Measurements from ENCODE around the gene ASRGL1. TPM values are rescaled to one million over a fixed set of nuclear protein-coding genes. Genes with fewer than 3 reads are reported as not detected.

The ASRGL1 gene
- 1 to 10 TPM; 1.3 to 9.1 (median 2.6) TPM for total RNA-seq
- 1 to 10 TPM; 3.1 to 6.5 TPM for polyA plus RNA-seq
- long read RNA-seq, donor 1, transcript ASRGL1-201 (7 exons, 2,182 nt) = major isoform, 8 of 16 reads
- long read RNA-seq, donor 1, partial matches to known transcripts = 2 of 16 reads
- long read RNA-seq, donor 1, other reads (novel, unspliced or antisense) = 4 of 16 reads
- long read RNA-seq, donor 2, partial matches to known transcripts = 0 of 3 reads
- long read RNA-seq, donor 2, other reads (novel, unspliced or antisense) = 2 of 3 reads
- long read RNA-seq, donor 3, transcript ASRGL1-202 (7 exons, 2,270 nt) = minor isoform, 6 of 24 reads
- long read RNA-seq, donor 3, transcript ASRGL1-201 (7 exons, 2,182 nt) = major isoform, 7 of 24 reads
- long read RNA-seq, donor 3, partial matches to known transcripts = 4 of 24 reads
- long read RNA-seq, donor 3, other reads (novel, unspliced or antisense) = 5 of 24 reads

DNA sequence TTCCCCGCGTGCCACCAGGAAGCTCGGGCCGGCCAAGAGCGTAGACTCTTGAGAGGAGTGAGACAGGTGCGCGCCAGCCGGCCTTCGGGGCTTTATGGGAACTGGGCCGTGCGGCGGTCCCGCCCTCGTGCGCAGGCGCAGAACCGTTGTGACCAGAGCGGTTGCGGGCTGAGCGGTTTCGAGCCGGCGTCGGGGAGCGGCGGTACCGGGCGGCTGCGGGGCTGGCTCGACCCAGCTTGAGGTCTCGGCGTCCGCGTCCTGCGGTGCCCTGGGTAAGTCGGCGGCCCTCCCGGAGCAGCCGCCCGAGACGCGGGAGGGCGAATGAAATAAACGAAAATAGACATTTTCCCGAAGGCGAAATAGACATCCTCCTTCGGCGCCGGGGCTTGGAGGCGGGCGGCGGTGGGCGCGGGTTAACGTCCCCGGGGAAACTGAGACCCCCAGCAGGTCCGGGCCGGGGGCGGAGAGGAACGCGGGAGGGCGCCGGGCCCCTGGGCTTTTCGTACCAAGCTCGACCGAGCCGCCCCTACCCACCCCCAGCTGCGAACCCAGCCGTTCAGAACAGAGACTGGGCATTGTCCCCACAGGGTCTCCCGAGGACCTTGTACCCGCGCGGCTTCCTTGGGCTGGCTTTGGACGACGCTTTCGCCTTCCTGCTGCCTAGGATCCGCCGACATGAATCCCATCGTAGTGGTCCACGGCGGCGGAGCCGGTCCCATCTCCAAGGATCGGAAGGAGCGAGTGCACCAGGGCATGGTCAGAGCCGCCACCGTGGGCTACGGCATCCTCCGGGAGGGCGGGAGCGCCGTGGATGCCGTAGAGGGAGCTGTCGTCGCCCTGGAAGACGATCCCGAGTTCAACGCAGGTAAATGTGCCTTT is at the start of gene ASRGL1:
ASRGL1 (plus strand) TSS at position 146 of the 879 bp plus-strand sequence; CDS start at position 676, 530 bp downstream.
- Histone ChIP-seq H3K4me1 (peaks cover 0 to 66% (median 12%) of the 10 kb centered on the region in 9 donors), H3K4me3 (peak within 1 kb of the TSS; percentile 51 to 86 (median 74)), H3K27me3 (peaks cover 0 to 26% (median 0%) of the 10 kb centered on the region in 7 donors), H3K9me3 (no peaks in the 10 kb centered on the region), H3K36me3 (no peaks in the 10 kb centered on the region), H3K27ac (peak within 1 kb of the TSS in 8 of 10 donors; percentile 24 to 82 (median 56))
- TF ChIP-seq, protein P1, sequence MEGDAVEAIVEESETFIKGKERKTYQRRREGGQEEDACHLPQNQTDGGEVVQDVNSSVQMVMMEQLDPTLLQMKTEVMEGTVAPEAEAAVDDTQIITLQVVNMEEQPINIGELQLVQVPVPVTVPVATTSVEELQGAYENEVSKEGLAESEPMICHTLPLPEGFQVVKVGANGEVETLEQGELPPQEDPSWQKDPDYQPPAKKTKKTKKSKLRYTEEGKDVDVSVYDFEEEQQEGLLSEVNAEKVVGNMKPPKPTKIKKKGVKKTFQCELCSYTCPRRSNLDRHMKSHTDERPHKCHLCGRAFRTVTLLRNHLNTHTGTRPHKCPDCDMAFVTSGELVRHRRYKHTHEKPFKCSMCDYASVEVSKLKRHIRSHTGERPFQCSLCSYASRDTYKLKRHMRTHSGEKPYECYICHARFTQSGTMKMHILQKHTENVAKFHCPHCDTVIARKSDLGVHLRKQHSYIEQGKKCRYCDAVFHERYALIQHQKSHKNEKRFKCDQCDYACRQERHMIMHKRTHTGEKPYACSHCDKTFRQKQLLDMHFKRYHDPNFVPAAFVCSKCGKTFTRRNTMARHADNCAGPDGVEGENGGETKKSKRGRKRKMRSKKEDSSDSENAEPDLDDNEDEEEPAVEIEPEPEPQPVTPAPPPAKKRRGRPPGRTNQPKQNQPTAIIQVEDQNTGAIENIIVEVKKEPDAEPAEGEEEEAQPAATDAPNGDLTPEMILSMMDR (IDR thresholded peaks at IDR 0.05) = no peak
- DNase-seq (peak; percentile 85 to 90), ATAC-seq (peak; percentile 92 to 95 (median 94))
- 0 to 1% methylated on average over 93 to 98 of the region's 98 CpGs for WGBS, 2 donors
- intact Hi-C loops (cut with DNase I) = loop anchor here in 5 of 10 donors (2.0 to 5.0 kb wide), 2 partner anchors 40 to 41 kb away; no protein-coding TSS in a partner anchor

DNA sequence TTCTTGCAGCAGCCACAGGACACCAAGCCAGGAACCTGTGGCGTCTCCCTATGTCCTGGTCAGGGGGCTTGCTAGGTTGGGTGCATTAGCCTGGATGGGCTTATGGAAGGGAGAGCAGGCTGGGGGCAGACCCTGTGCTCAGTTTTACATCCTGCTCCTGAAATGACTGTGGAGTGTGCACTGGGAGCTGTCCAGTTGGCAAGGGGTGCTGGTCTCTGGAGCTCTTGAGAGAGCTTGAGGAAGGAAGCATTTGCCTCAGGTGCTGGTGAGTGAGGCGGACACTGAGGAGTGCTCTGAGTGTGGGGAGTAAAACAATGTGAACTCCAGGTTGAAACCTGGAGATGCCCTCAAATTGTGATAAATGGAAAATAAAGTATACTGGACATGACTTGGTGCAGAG is 41.7 kb upstream of the ASRGL1 start:
- Histone ChIP-seq H3K36me3 (no peaks in the 10 kb centered on the region), H3K27ac (no peak overlapping the region), H3K4me3 (no peak overlapping the region), H3K9me3 (no peaks in the 10 kb centered on the region), H3K4me1 (no peaks in the 10 kb centered on the region), H3K27me3 (peaks cover 0 to 41% (median 18%) of the 10 kb centered on the region in 7 donors)
- DNase-seq (no peak), ATAC-seq (peak in 1 of 8 donors; percentile 42)
- 37 to 42% methylated on average over 2 of the region's 2 CpGs for WGBS, 2 donors
- TF ChIP-seq, protein P1 (IDR thresholded peaks at IDR 0.05) = no peak
- intact Hi-C loops (cut with DNase I) = no loop called here

DNA sequence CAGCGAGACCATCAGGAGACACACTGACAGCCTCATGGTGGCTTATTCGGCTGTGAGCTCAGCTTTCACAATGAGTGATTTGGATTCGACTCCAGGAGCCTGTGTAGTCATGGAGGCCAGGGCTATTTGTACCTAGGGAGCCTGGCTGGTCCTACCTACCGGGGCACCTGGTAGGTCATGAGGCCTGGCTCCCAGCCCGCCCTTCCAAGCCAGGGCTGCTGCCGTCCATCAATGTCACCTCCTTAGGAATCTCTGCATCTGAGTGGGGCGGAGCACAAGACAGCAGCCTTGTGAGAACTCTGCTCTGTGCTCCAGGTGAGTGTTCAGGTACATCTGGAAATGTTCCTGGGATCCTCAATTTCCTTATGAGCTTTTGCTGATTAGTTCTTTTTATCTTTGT is 38.3 kb upstream of the ASRGL1 start, which contains the start of gene SCGB1D4:
SCGB1D4 (minus strand) TSS at position 101 of the 400 bp plus-strand sequence; CDS start at position 36, 65 bp downstream.
- no peaks in the 10 kb centered on the region for H3K36me3 ChIP-seq
- no peaks in the 10 kb centered on the region for H3K4me1 ChIP-seq
- intact Hi-C loops (cut with DNase I) = no loop called here
- TF ChIP-seq, protein P1 (IDR thresholded peaks at IDR 0.05) = no peak
- H3K4me3 ChIP-seq = no peak within 1 kb of the TSS
- ATAC-seq = no peak
- DNase-seq = no peak
- H3K27ac ChIP-seq = no peak within 1 kb of the TSS
- peaks cover 0 to 49% (median 18%) of the 10 kb centered on the region in 7 donors for H3K27me3 ChIP-seq
- WGBS, 2 donors = 64 to 67% methylated on average over 7 of the region's 7 CpGs
- no peaks in the 10 kb centered on the region for H3K9me3 ChIP-seq

DNA sequence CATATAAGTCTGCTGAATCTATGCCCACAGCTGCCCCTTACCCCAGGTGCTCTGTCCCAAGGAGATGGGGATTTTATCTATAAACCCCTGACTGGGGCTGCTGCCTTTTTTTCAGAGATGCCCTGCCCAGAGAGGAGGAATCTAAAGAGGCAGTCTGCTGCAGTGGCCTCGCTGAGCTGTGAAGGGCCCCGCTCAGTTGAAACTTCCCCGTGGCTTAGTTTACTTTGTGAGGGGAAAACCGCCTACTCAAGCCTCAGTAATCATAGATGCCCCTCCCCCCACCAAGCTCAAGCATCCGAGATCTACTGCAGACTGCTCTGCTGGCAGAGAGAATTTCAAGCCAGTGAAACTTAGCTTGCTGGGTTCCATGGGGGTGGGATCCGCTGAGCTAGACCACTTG is 31.0 kb upstream of the ASRGL1 start:
- intact Hi-C loops (cut with DNase I) = loop anchor here in 1 of 10 donors (10.0 kb wide), 1 partner anchor 81 kb away; no protein-coding TSS in a partner anchor
- TF ChIP-seq, protein P1 (IDR thresholded peaks at IDR 0.05) = no peak
- peaks cover 0 to 4% (median 0%) of the 10 kb centered on the region in 9 donors for H3K4me1 ChIP-seq
- WGBS, 2 donors = 50 to 59% methylated on average over 6 of the region's 6 CpGs
- no peaks in the 10 kb centered on the region for H3K36me3 ChIP-seq
- H3K27me3 ChIP-seq = peaks cover 0 to 23% (median 19%) of the 10 kb centered on the region in 7 donors
- no peak for ATAC-seq
- peaks cover 0 to 15% (median 7%) of the 10 kb centered on the region in 11 donors for H3K9me3 ChIP-seq
- no peak overlapping the region for H3K4me3 ChIP-seq
- no peak overlapping the region for H3K27ac ChIP-seq
- no peak for DNase-seq

Data from heart right ventricle (tissue), 16 donors.